Measurements from ENCODE around the gene AFDN.

GRCh38 chr6:167913699-167914098 is 87.0 kb downstream of the AFDN start:
- TF ChIP-seq, protein P1, sequence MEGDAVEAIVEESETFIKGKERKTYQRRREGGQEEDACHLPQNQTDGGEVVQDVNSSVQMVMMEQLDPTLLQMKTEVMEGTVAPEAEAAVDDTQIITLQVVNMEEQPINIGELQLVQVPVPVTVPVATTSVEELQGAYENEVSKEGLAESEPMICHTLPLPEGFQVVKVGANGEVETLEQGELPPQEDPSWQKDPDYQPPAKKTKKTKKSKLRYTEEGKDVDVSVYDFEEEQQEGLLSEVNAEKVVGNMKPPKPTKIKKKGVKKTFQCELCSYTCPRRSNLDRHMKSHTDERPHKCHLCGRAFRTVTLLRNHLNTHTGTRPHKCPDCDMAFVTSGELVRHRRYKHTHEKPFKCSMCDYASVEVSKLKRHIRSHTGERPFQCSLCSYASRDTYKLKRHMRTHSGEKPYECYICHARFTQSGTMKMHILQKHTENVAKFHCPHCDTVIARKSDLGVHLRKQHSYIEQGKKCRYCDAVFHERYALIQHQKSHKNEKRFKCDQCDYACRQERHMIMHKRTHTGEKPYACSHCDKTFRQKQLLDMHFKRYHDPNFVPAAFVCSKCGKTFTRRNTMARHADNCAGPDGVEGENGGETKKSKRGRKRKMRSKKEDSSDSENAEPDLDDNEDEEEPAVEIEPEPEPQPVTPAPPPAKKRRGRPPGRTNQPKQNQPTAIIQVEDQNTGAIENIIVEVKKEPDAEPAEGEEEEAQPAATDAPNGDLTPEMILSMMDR (conservative IDR thresholded peaks at IDR 0.05 in 1 of 2, IDR thresholded peaks at IDR 0.05 in 1 of 2; ENCODE audit: extremely low read depth in 1 of 2, insufficient read depth in 1 of 2, low read depth in 1 of 2, low read length in 2 of 2): no peak
- TF ChIP-seq EZH2 (IDR thresholded peaks at IDR 0.05; ENCODE audit: borderline replicate concordance, low read length): no peak
